Right atrium auricular region (tissue), 2 donors: ENCODE data around the gene GCA. TPM values are rescaled to one million over a fixed set of nuclear protein-coding genes. Genes with fewer than 3 reads are reported as not detected.

Experiments used
- DNase-seq: peaks from one replicate; pipeline ENCODE4 v3.0.0-alpha.2; 2019; ENCODE audit warnings: low spot score
- H3K27ac ChIP-seq, 2 donors: fragments of 200-600 bp; sonication (generic); 1 replicate in 1 of 2; 2 replicates in 1 of 2; pipeline ENCODE4 v1.5.1; 2016 to 2019
- H3K27me3 ChIP-seq, 2 donors: fragments of 200-600 bp; sonication (generic); one replicate each; pipeline versions ENCODE4 v1.5.1 to v1.6.0; 2017 to 2019
- H3K36me3 ChIP-seq: fragments of 200-600 bp; sonication (generic); one replicate; pipeline ENCODE4 v1.5.1; 2016
- H3K4me1 ChIP-seq, 2 donors: fragments of 200-600 bp; sonication (generic); one replicate each; pipeline versions ENCODE4 v1.5.1 to v1.6.0; 2017 to 2019
- H3K4me3 ChIP-seq, 2 donors: fragments of 200-600 bp; sonication (generic); 1 replicate in 1 of 2; 2 replicates in 1 of 2; pipeline ENCODE4 v1.5.1; 2017 to 2019; ENCODE audit warnings: mild to moderate bottlenecking in 1 of 2, moderate library complexity in 1 of 2
- H3K9me3 ChIP-seq, 2 donors: fragments of 200-600 bp; sonication (generic); one replicate each; pipeline ENCODE4 v1.5.1; 2019
- total RNA-seq, 2 donors: library from RNA; depleted of rRNA; stranded (reverse); fragments of >200 nt; gene quantifications; one replicate each; pipeline ENCODE4 v1.1.0, GENCODE V29; 2016
- TF ChIP-seq, protein P1 (sequence below), 2 donors: fragments of 200-600 bp; sonication (generic); IDR thresholded peaks; one replicate each; pipeline ENCODE4 v1.5.1; 2019; ENCODE audit warnings: antibody characterized with exemption in 2 of 2

GCA gene
- total RNA-seq, 2 donors from 2014 or later = 11.1 to 14.3 TPM

DNA sequence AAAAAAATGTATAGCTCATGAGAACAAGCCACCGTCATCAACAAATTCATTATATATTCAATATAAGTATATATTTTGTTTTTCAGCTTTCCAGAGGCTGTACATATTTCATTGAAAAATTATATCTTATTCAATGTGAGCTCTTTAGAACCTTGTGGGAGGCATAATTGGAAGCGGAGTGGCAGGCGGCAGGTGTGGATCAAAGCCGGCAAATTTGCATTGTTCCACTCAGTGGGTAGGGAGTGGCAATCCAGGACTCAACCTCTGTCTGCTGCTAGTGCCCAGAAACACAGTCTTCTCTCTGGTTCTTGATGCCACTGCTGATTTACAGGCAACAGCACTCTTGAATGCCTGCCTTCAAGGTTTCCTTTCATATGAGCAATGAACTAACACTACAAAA is 46.9 kb downstream of the GCA start:
- Histone ChIP-seq H3K27ac (no peak overlapping the region), H3K4me1 (no peaks in the 10 kb centered on the region), H3K9me3 (no peaks in the 10 kb centered on the region), H3K27me3 (no peaks in the 10 kb centered on the region), H3K4me3 (no peak overlapping the region), H3K36me3 (no peaks in the 10 kb centered on the region)
- TF ChIP-seq, protein P1, sequence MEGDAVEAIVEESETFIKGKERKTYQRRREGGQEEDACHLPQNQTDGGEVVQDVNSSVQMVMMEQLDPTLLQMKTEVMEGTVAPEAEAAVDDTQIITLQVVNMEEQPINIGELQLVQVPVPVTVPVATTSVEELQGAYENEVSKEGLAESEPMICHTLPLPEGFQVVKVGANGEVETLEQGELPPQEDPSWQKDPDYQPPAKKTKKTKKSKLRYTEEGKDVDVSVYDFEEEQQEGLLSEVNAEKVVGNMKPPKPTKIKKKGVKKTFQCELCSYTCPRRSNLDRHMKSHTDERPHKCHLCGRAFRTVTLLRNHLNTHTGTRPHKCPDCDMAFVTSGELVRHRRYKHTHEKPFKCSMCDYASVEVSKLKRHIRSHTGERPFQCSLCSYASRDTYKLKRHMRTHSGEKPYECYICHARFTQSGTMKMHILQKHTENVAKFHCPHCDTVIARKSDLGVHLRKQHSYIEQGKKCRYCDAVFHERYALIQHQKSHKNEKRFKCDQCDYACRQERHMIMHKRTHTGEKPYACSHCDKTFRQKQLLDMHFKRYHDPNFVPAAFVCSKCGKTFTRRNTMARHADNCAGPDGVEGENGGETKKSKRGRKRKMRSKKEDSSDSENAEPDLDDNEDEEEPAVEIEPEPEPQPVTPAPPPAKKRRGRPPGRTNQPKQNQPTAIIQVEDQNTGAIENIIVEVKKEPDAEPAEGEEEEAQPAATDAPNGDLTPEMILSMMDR (IDR thresholded peaks at IDR 0.05) = no peak
- no peak for DNase-seq

DNA sequence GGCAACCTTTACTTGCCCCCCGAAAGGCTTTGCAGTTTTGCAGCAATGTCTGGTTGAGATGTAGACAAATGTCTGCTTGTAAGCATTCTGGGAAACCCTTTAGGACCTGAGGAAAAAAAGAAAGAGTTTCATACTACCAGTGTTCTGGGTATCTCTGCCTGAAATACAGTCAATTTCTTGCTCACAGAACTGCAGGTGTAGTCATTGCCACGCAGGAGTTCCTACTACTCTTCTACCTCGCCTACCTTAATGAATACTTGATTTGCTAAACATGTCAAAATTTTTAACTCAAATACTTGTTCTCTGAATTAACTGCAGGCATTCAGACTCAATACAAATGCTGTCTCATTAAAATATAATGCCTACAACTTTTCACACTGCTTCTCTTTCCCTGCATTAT is 56.4 kb downstream of the GCA start:
- Histone ChIP-seq H3K4me1 (no peaks in the 10 kb centered on the region), H3K27me3 (no peaks in the 10 kb centered on the region), H3K27ac (no peak overlapping the region), H3K4me3 (no peak overlapping the region), H3K9me3 (no peaks in the 10 kb centered on the region), H3K36me3 (no peaks in the 10 kb centered on the region)
- DNase-seq = no peak
- TF ChIP-seq, protein P1 (IDR thresholded peaks at IDR 0.05) = no peak

DNA sequence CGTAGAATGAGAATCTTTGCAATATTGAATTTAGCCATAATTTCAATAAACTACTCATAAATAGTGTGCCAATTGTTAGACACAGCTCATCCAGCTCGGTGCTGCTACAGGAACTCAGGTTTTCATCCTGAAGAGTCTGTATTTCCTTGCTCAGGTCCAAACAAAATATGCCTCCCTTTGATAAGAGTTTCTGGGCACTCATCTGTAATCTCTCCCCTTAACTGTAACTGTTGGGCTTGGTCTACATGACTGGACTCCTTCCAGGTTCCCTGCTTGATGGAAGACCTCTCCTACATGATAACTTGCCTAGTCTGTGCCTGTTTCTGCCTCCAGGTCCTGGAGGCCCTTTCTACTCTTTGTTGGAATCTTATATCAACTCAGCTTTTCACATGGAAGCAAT is 57.9 kb downstream of the GCA start:
- Histone ChIP-seq H3K27me3 (no peaks in the 10 kb centered on the region), H3K9me3 (no peaks in the 10 kb centered on the region), H3K4me3 (no peak overlapping the region), H3K27ac (no peak overlapping the region), H3K4me1 (no peaks in the 10 kb centered on the region), H3K36me3 (no peaks in the 10 kb centered on the region)
- DNase-seq = no peak
- TF ChIP-seq, protein P1 (IDR thresholded peaks at IDR 0.05) = no peak

DNA sequence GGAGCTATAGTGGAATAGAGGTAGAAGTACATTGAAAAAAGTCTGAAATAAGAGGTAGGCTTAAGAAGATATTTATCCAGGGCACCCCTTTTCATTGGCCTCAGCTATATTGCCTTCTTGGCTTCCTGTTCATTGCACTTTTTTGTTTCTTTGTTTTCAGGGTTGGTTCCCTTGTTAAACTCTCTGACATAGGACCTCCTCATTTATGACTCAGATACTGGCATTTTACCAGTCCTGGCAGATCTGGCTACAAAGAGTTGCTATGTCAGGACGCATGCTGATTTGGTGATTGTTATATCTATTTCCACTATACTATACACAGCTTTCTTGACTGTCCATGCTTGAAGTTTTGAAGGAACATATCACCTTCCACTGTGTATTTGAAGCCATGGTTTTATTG is 60.0 kb downstream of the GCA start:
- Histone ChIP-seq H3K27me3 (no peaks in the 10 kb centered on the region), H3K36me3 (no peaks in the 10 kb centered on the region), H3K4me3 (no peak overlapping the region), H3K27ac (no peak overlapping the region), H3K4me1 (no peaks in the 10 kb centered on the region), H3K9me3 (no peaks in the 10 kb centered on the region)
- TF ChIP-seq, protein P1 (IDR thresholded peaks at IDR 0.05) = no peak
- no peak for DNase-seq

Other genes starting within 250 kb of the GCA start
- gene GCG, start 191.9 kb upstream of the GCA start, total RNA-seq = not detected
- gene FAP, start 100.7 kb upstream of the GCA start, total RNA-seq = 1 to 10 TPM in 1 of 2 donors, under 1 TPM in 1; 0.71 to 5.7 TPM
- gene IFIH1, start 25.4 kb upstream of the GCA start, total RNA-seq = 1 to 10 TPM; 4.1 to 6.6 TPM